HAP-1 (cell line): ENCODE measurements around the gene GARIN6.

Source experiments
- DNase-seq, 2 experiments: peaks; one replicate each; pipeline ENCODE4 v3.0.0-alpha.2; 2016 to 2020; ENCODE audit warnings: low spot score in 2 of 2
- H3K27me3 ChIP-seq: fragments of 250-450 bp; sonication (Bioruptor Pico); 2 replicates; pipeline ENCODE4 v1.5.1; 2020; ENCODE audit warnings: low read depth, mild to moderate bottlenecking, moderate library complexity
- H3K36me3 ChIP-seq: fragments of 250-450 bp; sonication (Bioruptor Pico); replicated peaks from 2 replicates; pipeline ENCODE4 v1.5.1; 2020; ENCODE audit warnings: mild to moderate bottlenecking
- H3K4me1 ChIP-seq: fragments of 250-450 bp; sonication (Bioruptor Pico); 2 replicates; pipeline ENCODE4 v1.5.1; 2020; ENCODE audit warnings: mild to moderate bottlenecking
- H3K4me3 ChIP-seq: fragments of 250-450 bp; sonication (Bioruptor Pico); 2 replicates; pipeline ENCODE4 v1.5.1; 2020; ENCODE audit warnings: mild to moderate bottlenecking, moderate library complexity
- H3K9me3 ChIP-seq: fragments of 250-450 bp; sonication (Bioruptor Pico); 2 replicates; pipeline ENCODE4 v1.5.1; 2020; ENCODE audit warnings: mild to moderate bottlenecking, moderate library complexity
- in situ Hi-C: fragments of 300-500 bp; cut with MboI; formaldehyde crosslinking; loops from 3 replicates; pipeline ENCODE4 v1.14.3; 2020; ENCODE audit warnings: low sequenced_read_pairs, inconsistent platforms, mixed read lengths

Gene GARIN6

GRCh38 chr12:99658671-99659349 lies 11.3 kb downstream of the GARIN6 start:
- Histone ChIP-seq H3K9me3 (no peaks in the 10 kb centered on the region), H3K27me3 (peaks cover 8% of the 10 kb centered on the region; the same call in 1 of the 2 replicates), H3K36me3 (no peaks in the 10 kb centered on the region), H3K4me1 (no peaks in the 10 kb centered on the region), H3K4me3 (no peak overlapping the region)
- in situ Hi-C loops, result no loop called here
- no peak for DNase-seq

- H3K27me3 ChIP-seq, result no peaks in the 10 kb centered on the region
- no peaks in the 10 kb centered on the region for H3K4me1 ChIP-seq
- in situ Hi-C loops, result no loop called here
- no peaks in the 10 kb centered on the region for H3K36me3 ChIP-seq
- H3K4me3 ChIP-seq, result no peak overlapping the region
- DNase-seq, result no peak
- no peaks in the 10 kb centered on the region for H3K9me3 ChIP-seq
These were observed 23.1 kb downstream of the GARIN6 start for GRCh38 chr12:99670635-99671034.

GRCh38 chr12:99680276-99680675 lies 32.7 kb downstream of the GARIN6 start:
- Histone ChIP-seq H3K27me3 (no peaks in the 10 kb centered on the region), H3K4me1 (no peaks in the 10 kb centered on the region), H3K36me3 (no peaks in the 10 kb centered on the region), H3K9me3 (no peaks in the 10 kb centered on the region), H3K4me3 (no peak overlapping the region)
- DNase-seq, result no peak
- in situ Hi-C loops, result no loop called here

- DNase-seq, result no peak
- H3K36me3 ChIP-seq, result no peaks in the 10 kb centered on the region
- H3K9me3 ChIP-seq, result no peaks in the 10 kb centered on the region
- no peaks in the 10 kb centered on the region for H3K4me1 ChIP-seq
- in situ Hi-C loops, result no loop called here
- H3K4me3 ChIP-seq, result no peak overlapping the region
- H3K27me3 ChIP-seq, result no peaks in the 10 kb centered on the region
These were observed 38.6 kb downstream of the GARIN6 start for GRCh38 chr12:99686142-99686541.

- in situ Hi-C loops, result no loop called here
- Histone ChIP-seq H3K36me3 (no peaks in the 10 kb centered on the region), H3K9me3 (no peaks in the 10 kb centered on the region), H3K27me3 (no peaks in the 10 kb centered on the region), H3K4me1 (no peaks in the 10 kb centered on the region), H3K4me3 (no peak overlapping the region)
- no peak for DNase-seq
These were observed 47.5 kb downstream of the GARIN6 start for GRCh38 chr12:99695050-99695449.
